Measurements from ENCODE around the gene C1QTNF5. TPM values are rescaled to one million over a fixed set of nuclear protein-coding genes. Genes with fewer than 3 reads are reported as not detected.

The C1QTNF5 gene
- total RNA-seq, 1 donor from 2014 or later, result 4.0 TPM

GRCh38 chr11:119303227-119303718 is 37.4 kb downstream of the C1QTNF5 start:
- Mint-ChIP-seq H3K4me3 (no peak overlapping the region), H3K27ac (no peak overlapping the region), H3K9me3 (no peaks in the 10 kb centered on the region), H3K36me3 (peaks cover 46% of the 10 kb centered on the region), H3K27me3 (no peaks in the 10 kb centered on the region), H3K4me1 (ENCODE audit: unreplicated experiment) (peaks cover 3% of the 10 kb centered on the region)
- TF ChIP-seq CTCF (conservative IDR thresholded peaks at IDR 0.05), result no peak
- no peak for DNase-seq (ENCODE audit: extremely low spot score, unreplicated experiment)

GRCh38 chr11:119300198-119300964 is 40.3 kb downstream of the C1QTNF5 start:
- DNase-seq (ENCODE audit: extremely low spot score, unreplicated experiment), result no peak
- H3K4me3 Mint-ChIP-seq, result no peak overlapping the region
- H3K36me3 Mint-ChIP-seq, result peaks cover 52% of the 10 kb centered on the region
- no peaks in the 10 kb centered on the region for H3K4me1 Mint-ChIP-seq (ENCODE audit: unreplicated experiment)
- no peaks in the 10 kb centered on the region for H3K9me3 Mint-ChIP-seq
- H3K27me3 Mint-ChIP-seq, result no peaks in the 10 kb centered on the region
- no peak for TF ChIP-seq CTCF (conservative IDR thresholded peaks at IDR 0.05)
- no peak overlapping the region for H3K27ac Mint-ChIP-seq

- Mint-ChIP-seq H3K9me3 (no peaks in the 10 kb centered on the region), H3K27me3 (no peaks in the 10 kb centered on the region), H3K4me1 (ENCODE audit: unreplicated experiment) (no peaks in the 10 kb centered on the region), H3K27ac (no peak overlapping the region), H3K36me3 (peaks cover 49% of the 10 kb centered on the region), H3K4me3 (no peak overlapping the region)
- no peak for TF ChIP-seq CTCF (conservative IDR thresholded peaks at IDR 0.05)
- DNase-seq (ENCODE audit: extremely low spot score, unreplicated experiment), result no peak
These were observed 41.3 kb downstream of the C1QTNF5 start for GRCh38 chr11:119299416-119299815.

GRCh38 chr11:119298726-119299125 is 42.0 kb downstream of the C1QTNF5 start:
- no peaks in the 10 kb centered on the region for H3K27me3 Mint-ChIP-seq
- H3K4me3 Mint-ChIP-seq, result no peak overlapping the region
- DNase-seq (ENCODE audit: extremely low spot score, unreplicated experiment), result no peak
- H3K9me3 Mint-ChIP-seq, result no peaks in the 10 kb centered on the region
- H3K4me1 Mint-ChIP-seq (ENCODE audit: unreplicated experiment), result no peaks in the 10 kb centered on the region
- H3K36me3 Mint-ChIP-seq, result peaks cover 45% of the 10 kb centered on the region
- no peak for TF ChIP-seq CTCF (conservative IDR thresholded peaks at IDR 0.05)
- no peak overlapping the region for H3K27ac Mint-ChIP-seq

- H3K9me3 Mint-ChIP-seq, result no peaks in the 10 kb centered on the region
- no peak overlapping the region for H3K27ac Mint-ChIP-seq
- peaks cover 37% of the 10 kb centered on the region for H3K36me3 Mint-ChIP-seq
These were observed 42.7 kb downstream of the C1QTNF5 start for GRCh38 chr11:119297938-119298337.

More at GRCh38 chr11:119297938-119298337, 42.7 kb downstream of the C1QTNF5 start:
- H3K27me3 Mint-ChIP-seq, result no peaks in the 10 kb centered on the region
- no peaks in the 10 kb centered on the region for H3K4me1 Mint-ChIP-seq (ENCODE audit: unreplicated experiment)
- no peak for DNase-seq (ENCODE audit: extremely low spot score, unreplicated experiment)
- H3K4me3 Mint-ChIP-seq, result no peak overlapping the region
- no peak for TF ChIP-seq CTCF (conservative IDR thresholded peaks at IDR 0.05)

Measured in type B pancreatic cell (in vitro differentiated cells).